Activated naive CD8-positive, alpha-beta T cell treated with anti-CD3 and anti-CD28 coated beads, Interleukin-2, amount 10 ng/mL, durations not matched to agents 7 days and 5 days (primary cell): ENCODE measurements around the gene PARVG. TPM values are rescaled to one million over a fixed set of nuclear protein-coding genes. Genes with fewer than 3 reads are reported as not detected.
A peak's percentile ranks its signal among the peaks of the same experiment; 100 is the strongest.
"Not testable (repeated sequence)": the region's sequence is repeated elsewhere in the genome, so short reads cannot be mapped to it uniquely, and the experiment has no call there.

Source experiments
- ATAC-seq: fragments of 150-1000 bp; cut with Tn5 transposase; one replicate; pipeline ENCODE4 v1.10.0; 2021; ENCODE audit warnings: low read depth, moderate library complexity
- POLR2A ChIA-PET: fragments of 350-600 bp; sonication (Branson Sonifier 250); formaldehyde crosslinking; loops from one replicate; lab custom pipeline; 2021; ENCODE audit warnings: antibody characterized with exemption; lab: Charles Lee
- DNase-seq: peaks from one replicate; pipeline ENCODE4 v3.0.0; 2021
- H3K27ac Mint-ChIP-seq: one replicate; pipeline ENCODE4 v1.8.0; 2022; ENCODE audit warnings: mild to moderate bottlenecking, mixed read lengths
- H3K27me3 Mint-ChIP-seq: one replicate; pipeline ENCODE4 v1.8.0; 2022; ENCODE audit warnings: mild to moderate bottlenecking, moderate library complexity, mixed read lengths
- H3K36me3 Mint-ChIP-seq: one replicate; pipeline ENCODE4 v1.8.0; 2021; ENCODE audit warnings: mild to moderate bottlenecking, mixed read lengths
- H3K4me1 Mint-ChIP-seq: one replicate; pipeline ENCODE4 v1.8.0; 2021; ENCODE audit warnings: mixed read lengths
- H3K4me3 Mint-ChIP-seq: one replicate; pipeline ENCODE4 v1.8.0; 2022; ENCODE audit warnings: mild to moderate bottlenecking, moderate library complexity, mixed read lengths
- H3K9me3 Mint-ChIP-seq: one replicate; pipeline ENCODE4 v1.8.0; 2021; ENCODE audit warnings: mixed read lengths
- total RNA-seq, 2 experiments: library from RNA; stranded (reverse); gene quantifications; one replicate each; pipeline ENCODE4 v1.2.3, GENCODE V29; 2021

The PARVG gene
- total RNA-seq, 2 experiments from 2014 or later: 238 to 241 TPM

GRCh38 chr22:44218071-44218470 lies 37.3 kb downstream of the PARVG start:
- Mint-ChIP-seq H3K9me3 (no peaks in the 10 kb centered on the region), H3K27ac (no peak overlapping the region), H3K27me3 (no peaks in the 10 kb centered on the region), H3K4me1 (no peaks in the 10 kb centered on the region), H3K36me3 (peaks cover 2% of the 10 kb centered on the region), H3K4me3 (no peak overlapping the region)
- DNase-seq: no peak
- no peak for ATAC-seq
- POLR2A ChIA-PET: no interaction called here

DNA sequence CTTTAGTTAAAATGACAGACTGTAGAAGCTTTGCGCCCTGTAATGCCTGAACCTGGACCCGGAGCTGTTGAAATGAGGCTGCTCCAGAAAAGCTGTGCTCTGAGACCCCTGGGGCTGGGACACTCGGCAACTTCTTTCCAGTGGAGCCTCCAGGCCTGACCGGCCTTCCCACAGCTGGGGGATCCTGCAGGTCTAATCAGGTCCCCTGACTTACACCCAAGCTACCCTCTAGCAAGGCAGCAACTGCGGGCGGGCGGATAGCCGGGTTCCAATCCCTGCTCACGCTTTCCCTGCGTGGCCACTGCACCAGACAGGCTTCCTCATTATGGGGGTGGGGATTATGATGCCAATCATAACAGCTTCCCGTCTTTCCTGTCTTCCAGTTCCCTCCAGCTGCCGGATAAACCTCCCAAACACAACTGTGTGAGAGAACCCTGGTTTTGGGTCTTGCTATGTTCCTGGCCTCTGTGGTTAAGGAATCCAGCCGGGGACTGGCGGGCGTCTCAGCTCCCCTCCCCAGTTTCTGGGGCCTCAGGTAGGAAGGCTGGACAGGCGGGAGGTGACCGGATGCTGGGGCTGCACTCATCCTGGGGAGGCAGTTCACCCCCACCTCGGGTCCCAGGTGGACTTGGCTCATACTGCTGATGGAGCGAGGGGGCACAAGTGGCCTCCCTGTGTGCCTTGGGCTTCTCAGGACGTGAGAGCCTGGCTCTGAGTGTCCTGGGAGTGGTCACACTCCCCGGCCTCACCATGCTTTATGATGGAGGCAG lies 38.6 kb downstream of the PARVG start:
- Mint-ChIP-seq H3K36me3 (peaks cover 2% of the 10 kb centered on the region), H3K9me3 (no peaks in the 10 kb centered on the region), H3K4me1 (no peaks in the 10 kb centered on the region), H3K27ac (no peak overlapping the region), H3K27me3 (no peaks in the 10 kb centered on the region), H3K4me3 (no peak overlapping the region)
- POLR2A ChIA-PET: no interaction called here
- no peak for DNase-seq
- no peak for ATAC-seq

DNA sequence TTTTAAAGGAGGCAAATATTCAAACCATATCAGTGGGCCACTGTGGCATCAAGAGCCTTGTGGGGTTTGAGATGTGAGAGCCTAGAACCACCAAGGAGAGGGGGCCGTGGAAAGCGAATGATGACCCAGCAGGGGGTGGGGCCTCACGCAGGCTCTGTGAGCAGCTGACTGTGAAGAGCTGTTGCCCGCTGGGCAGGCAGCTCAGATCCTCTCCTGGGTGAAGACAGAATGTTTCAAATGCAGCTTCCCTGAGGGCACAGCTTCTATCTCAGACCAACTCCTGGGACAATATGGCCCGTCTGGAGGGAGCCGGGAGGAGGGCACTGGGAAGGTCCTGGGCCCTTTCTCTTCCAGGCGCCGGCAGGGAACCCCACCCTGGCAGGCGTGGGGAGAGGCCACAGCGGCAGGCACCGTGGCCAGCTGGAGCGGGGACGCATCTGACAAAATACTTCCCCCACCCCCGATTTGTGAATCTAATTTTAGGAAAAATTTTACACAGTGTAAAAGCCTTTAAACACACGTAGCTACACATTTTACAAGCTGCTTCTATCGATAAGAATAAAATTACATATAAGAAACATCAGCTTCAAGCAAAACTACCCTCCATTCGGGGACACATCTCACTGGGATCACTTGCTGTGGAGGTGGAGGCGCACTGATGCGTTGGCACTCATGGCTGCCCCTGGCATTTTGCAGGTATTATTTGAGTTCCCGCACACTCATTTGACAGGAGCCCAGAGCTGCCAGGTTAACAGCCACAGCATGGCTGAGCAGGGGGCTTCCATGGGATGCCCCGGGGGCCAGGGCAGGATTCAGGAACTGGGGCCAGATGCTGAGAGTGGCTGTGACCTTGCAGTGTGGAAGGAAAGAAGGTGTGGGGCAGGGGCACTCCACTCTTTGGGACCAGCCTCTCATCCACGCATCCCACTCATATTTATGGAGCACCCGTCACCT lies 40.3 kb downstream of the PARVG start:
- H3K4me1 Mint-ChIP-seq: no peaks in the 10 kb centered on the region
- POLR2A ChIA-PET: no interaction called here
- H3K36me3 Mint-ChIP-seq: peaks cover 2% of the 10 kb centered on the region
- H3K27ac Mint-ChIP-seq: no peak overlapping the region
- H3K4me3 Mint-ChIP-seq: no peak overlapping the region
- no peak for DNase-seq
- ATAC-seq: no peak
- no peaks in the 10 kb centered on the region for H3K9me3 Mint-ChIP-seq
- peaks cover 7% of the 10 kb centered on the region for H3K27me3 Mint-ChIP-seq

DNA sequence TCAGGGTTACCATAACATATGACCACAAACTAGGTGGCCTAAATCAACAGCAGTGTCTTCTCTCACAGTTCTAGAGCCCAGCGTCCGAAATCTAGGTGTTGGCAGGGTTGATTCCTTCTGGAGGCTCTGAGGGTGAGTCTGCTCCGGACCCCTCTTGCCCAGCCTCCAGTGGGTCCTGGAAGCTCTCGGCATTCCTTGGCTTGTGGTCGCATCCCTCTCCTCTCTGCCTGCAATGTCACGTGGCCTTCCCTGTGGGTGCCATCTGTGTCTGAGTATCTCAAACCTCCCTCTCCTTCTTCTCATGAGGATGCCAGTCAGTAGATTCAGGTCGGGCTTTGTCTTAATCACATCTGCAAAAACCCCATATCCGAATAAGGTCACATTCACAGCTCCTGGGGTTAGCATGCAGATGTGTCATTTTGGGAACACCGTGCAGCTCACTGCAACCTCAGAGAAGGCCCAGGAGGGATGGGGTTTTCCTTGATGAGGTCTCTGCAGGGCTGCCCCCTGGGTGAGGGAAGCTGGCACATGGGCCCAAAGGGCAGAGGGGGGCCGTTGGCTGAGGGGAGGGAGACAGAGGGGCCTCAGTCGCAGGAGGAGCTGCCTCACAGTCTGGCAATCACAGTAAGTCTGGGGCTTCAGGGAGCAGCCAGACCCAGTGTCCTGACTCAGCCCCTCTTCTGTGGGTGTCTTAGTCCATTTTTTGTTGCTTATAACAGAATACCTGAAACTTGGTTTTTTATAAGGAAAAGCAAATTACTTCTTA lies 41.2 kb downstream of the PARVG start:
- H3K4me1 Mint-ChIP-seq: no peaks in the 10 kb centered on the region
- no peaks in the 10 kb centered on the region for H3K36me3 Mint-ChIP-seq
- ATAC-seq (no peak), DNase-seq (no peak)
- no peak overlapping the region for H3K27ac Mint-ChIP-seq
- H3K27me3 Mint-ChIP-seq: peaks cover 7% of the 10 kb centered on the region
- POLR2A ChIA-PET: no interaction called here
- H3K4me3 Mint-ChIP-seq: no peak overlapping the region
- no peaks in the 10 kb centered on the region for H3K9me3 Mint-ChIP-seq

DNA sequence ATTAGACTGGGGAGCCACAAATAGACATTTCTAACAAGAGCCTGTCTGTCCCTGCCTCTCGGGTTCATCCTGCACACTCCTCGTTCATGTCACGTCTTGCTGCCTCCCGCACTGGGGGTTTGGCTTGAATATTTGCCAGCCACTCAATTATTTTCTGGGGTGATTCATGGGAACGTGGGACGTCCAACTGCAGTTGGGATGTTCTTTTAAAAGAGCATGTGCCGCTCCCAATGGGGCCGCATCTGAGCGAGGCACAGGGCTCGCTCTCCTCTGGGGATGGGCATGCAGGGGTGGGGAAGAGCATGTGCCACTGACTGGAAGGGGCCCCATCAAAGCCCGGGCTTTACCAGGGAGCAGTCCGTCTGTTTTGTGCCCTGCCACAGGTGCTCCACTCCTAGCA lies 43.4 kb downstream of the PARVG start:
- POLR2A ChIA-PET: no interaction called here
- H3K4me3 Mint-ChIP-seq: no peak overlapping the region
- H3K27me3 Mint-ChIP-seq: peaks cover 9% of the 10 kb centered on the region
- peaks cover under 1% of the 10 kb centered on the region for H3K9me3 Mint-ChIP-seq
- no peaks in the 10 kb centered on the region for H3K4me1 Mint-ChIP-seq
- no peak overlapping the region for H3K27ac Mint-ChIP-seq
- no peaks in the 10 kb centered on the region for H3K36me3 Mint-ChIP-seq
- ATAC-seq: no peak
- peak; percentile 8 for DNase-seq

- POLR2A ChIA-PET: no interaction called here
- no peak overlapping the region for H3K27ac Mint-ChIP-seq
- peaks cover 3% of the 10 kb centered on the region for H3K9me3 Mint-ChIP-seq
- H3K4me3 Mint-ChIP-seq: no peak overlapping the region
- no peak for ATAC-seq
- H3K27me3 Mint-ChIP-seq: peaks cover 14% of the 10 kb centered on the region
- H3K36me3 Mint-ChIP-seq: no peaks in the 10 kb centered on the region
- H3K4me1 Mint-ChIP-seq: no peaks in the 10 kb centered on the region
- DNase-seq: peak; percentile 12
Observed at GRCh38 chr22:44225091-44225689, 44.5 kb downstream of the PARVG start.

DNA sequence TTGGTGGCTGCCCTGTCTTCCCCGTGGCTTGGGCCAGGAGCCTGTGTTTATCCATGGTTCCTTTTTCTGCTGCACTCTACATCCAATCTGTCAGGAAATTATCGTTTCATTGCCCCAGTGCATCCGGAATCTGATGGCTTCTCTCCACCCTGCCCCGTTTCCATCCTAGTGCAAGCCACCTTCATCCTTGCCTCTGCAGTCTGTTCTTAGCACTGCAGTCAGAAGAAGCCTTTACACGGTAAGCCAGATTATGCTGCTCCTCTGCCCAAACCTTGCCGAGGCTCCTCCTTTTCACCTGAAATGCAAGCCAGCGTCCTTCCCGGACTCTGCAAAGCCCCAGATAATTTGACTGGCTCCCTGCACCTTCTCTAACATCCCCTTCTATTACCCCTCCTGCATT lies 45.1 kb downstream of the PARVG start:
- ATAC-seq: no peak

GRCh38 chr22:44229331-44229730 lies 48.6 kb downstream of the PARVG start:
- no peak overlapping the region for H3K27ac Mint-ChIP-seq
- DNase-seq: no peak
- POLR2A ChIA-PET: no interaction called here

More for the DNA sequence above, 45.1 kb downstream of the PARVG start:
- POLR2A ChIA-PET: no interaction called here
- Mint-ChIP-seq H3K4me1 (no peaks in the 10 kb centered on the region), H3K9me3 (peaks cover 3% of the 10 kb centered on the region), H3K27me3 (peaks cover 14% of the 10 kb centered on the region), H3K4me3 (no peak overlapping the region), H3K27ac (no peak overlapping the region), H3K36me3 (no peaks in the 10 kb centered on the region)
- DNase-seq: no peak

DNA sequence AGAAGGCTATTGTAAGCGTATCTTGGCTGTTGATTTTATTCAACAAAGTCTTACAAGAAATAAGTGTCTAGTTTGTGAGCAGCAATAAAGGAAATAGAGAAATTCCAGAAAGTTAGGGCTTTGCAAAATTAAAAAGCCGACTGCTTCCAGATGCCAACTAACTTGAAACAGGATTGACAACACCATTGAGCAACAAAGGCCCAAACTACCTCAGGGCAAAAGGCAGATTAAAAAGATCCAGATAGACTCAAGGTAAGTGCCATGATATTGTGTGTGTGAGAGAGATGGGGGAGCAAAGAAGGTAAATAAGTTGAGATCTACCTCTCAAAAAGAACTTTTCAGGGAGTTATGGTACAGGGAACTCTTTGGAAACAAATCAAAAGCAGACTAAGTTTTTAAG lies 49.1 kb downstream of the PARVG start:
- POLR2A ChIA-PET: no interaction called here
- no peak overlapping the region for H3K27ac Mint-ChIP-seq
- H3K27me3 Mint-ChIP-seq: peaks cover 15% of the 10 kb centered on the region
- H3K4me3 Mint-ChIP-seq: no peak overlapping the region
- DNase-seq: no peak
- peaks cover 5% of the 10 kb centered on the region for H3K9me3 Mint-ChIP-seq
- ATAC-seq: no peak
- H3K36me3 Mint-ChIP-seq: no peaks in the 10 kb centered on the region
- H3K4me1 Mint-ChIP-seq: no peaks in the 10 kb centered on the region

More at GRCh38 chr22:44229331-44229730, 48.6 kb downstream of the PARVG start:
- H3K36me3 Mint-ChIP-seq: no peaks in the 10 kb centered on the region
- no peak for ATAC-seq
- no peak overlapping the region for H3K4me3 Mint-ChIP-seq
- H3K27me3 Mint-ChIP-seq: peaks cover 16% of the 10 kb centered on the region
- H3K9me3 Mint-ChIP-seq: peaks cover 5% of the 10 kb centered on the region
- no peaks in the 10 kb centered on the region for H3K4me1 Mint-ChIP-seq

GRCh38 chr22:44231233-44231632 lies 50.5 kb downstream of the PARVG start:
- peaks cover 9% of the 10 kb centered on the region for H3K27me3 Mint-ChIP-seq
- H3K27ac Mint-ChIP-seq: no peak overlapping the region
- H3K4me3 Mint-ChIP-seq: no peak overlapping the region
- no peak for ATAC-seq
- H3K36me3 Mint-ChIP-seq: no peaks in the 10 kb centered on the region
- H3K4me1 Mint-ChIP-seq: no peaks in the 10 kb centered on the region
- POLR2A ChIA-PET: no interaction called here
- DNase-seq: no peak
- H3K9me3 Mint-ChIP-seq: peaks cover 5% of the 10 kb centered on the region

DNA sequence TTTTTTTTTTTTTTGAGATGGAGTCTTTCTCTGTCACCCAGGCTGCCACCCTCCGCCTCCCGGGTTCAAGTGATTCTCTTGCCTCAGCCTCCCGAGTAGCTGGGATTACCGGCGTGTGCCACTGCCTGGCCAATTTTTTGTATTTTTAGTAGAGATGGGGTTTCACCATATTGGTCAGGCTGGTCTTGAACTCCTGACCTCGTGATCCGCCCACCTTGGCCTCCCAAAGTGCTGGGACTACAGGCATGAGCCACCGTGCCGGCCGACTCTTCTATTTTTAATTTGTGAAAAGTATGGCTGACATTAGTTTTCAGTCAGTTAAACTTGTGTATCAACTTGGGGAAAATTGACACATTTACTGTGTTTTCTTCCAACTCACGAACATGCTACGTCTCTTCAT lies 53.6 kb downstream of the PARVG start:
- H3K9me3 Mint-ChIP-seq, H3K36me3 Mint-ChIP-seq, H3K27ac Mint-ChIP-seq, POLR2A ChIA-PET, ATAC-seq, H3K4me1 Mint-ChIP-seq, H3K4me3 Mint-ChIP-seq, DNase-seq: not testable (repeated sequence)
- H3K27me3 Mint-ChIP-seq: peaks cover 26% of the 10 kb centered on the region

DNA sequence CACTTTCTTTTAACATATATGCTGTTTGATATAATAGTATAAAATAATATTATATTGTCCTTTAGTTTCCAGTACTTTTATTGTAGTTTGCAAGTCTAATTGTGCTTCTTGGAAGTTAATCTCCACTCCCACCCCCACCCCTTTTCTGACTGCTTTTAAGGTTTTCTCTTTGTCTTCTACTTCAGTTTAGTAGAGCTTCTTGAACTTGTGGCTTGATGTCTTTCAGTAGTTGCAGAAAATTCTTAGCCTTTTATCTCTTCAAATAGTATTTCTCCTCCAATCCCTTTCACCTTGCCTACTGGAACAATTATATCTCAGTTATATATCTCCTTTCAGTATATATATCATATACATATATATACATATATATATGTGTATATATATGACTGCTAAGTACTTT lies 56.6 kb downstream of the PARVG start:
- H3K4me3 Mint-ChIP-seq: no peak overlapping the region
- POLR2A ChIA-PET: no interaction called here
- no peak for ATAC-seq
- H3K27ac Mint-ChIP-seq: no peak overlapping the region
- no peaks in the 10 kb centered on the region for H3K9me3 Mint-ChIP-seq
- peaks cover 41% of the 10 kb centered on the region for H3K27me3 Mint-ChIP-seq
- H3K36me3 Mint-ChIP-seq: no peaks in the 10 kb centered on the region
- H3K4me1 Mint-ChIP-seq: no peaks in the 10 kb centered on the region
- no peak for DNase-seq

DNA sequence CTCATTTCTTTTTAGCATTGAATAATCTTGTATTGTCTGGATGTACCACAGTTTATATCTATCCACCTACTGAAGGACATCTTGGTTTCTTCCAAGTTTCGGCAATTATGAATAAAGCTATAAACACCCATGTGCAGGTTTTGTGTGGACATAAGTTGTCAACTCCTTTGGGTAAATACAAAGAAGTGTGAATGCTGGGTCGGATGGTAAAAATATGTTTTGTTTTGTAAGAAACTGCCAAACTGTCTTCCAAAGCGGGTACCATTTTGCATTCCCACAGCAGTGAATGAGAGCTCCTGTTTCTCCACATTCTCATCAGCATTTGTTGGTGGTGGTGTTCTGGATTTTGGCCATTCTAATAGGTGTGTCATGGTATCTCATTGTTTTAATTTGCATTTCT lies 60.4 kb downstream of the PARVG start:
- H3K27ac Mint-ChIP-seq, DNase-seq, H3K4me3 Mint-ChIP-seq, H3K4me1 Mint-ChIP-seq, H3K36me3 Mint-ChIP-seq, H3K9me3 Mint-ChIP-seq, ATAC-seq: not testable (repeated sequence)
- POLR2A ChIA-PET: interaction anchor here (0.7 kb wide), 1 partner anchor 9 kb away, joined by 3 read pairs; no protein-coding TSS in a partner anchor
- peaks cover 43% of the 10 kb centered on the region for H3K27me3 Mint-ChIP-seq
